K562 (cell line): ENCODE data around the gene ZBTB7A.

Experiments
- ATF3 ChIP-seq, 2 experiments: fragments of 450-650 bp in 1 of 2; sonication (generic) in 1 of 2; formaldehyde crosslinking in 1 of 2; IDR thresholded peaks in 1 of 2; conservative IDR thresholded peaks in 1 of 2; 2 replicates each; pipeline versions ENCODE4 v1.6.1 to v1.8.1; 2016 to 2023; ENCODE audit warnings: mild to moderate bottlenecking in 2 of 2, moderate library complexity in 2 of 2, inconsistent platforms in 1 of 2, missing genetic modification reagents in 1 of 2
- EGR1 ChIP-seq: fragments of 450-650 bp; conservative IDR thresholded peaks from 2 replicates; pipeline ENCODE4 v1.6.1; 2017; ENCODE audit warnings: mild to moderate bottlenecking
- EZH2 ChIP-seq: IDR thresholded peaks from 2 replicates; pipeline ENCODE4 v1.6.1; 2012; ENCODE audit warnings: low read depth, mild to moderate bottlenecking, inconsistent platforms, low read length, borderline replicate concordance
- GATAD2A ChIP-seq: fragments of 450-650 bp; IDR thresholded peaks from 2 replicates; pipeline ENCODE4 v1.6.1; 2017
- JUND ChIP-seq, 2 experiments: IDR thresholded peaks; 2 replicates in 1 of 2; 3 replicates in 1 of 2; pipeline ENCODE4 v1.6.1; 2011; ENCODE audit warnings: borderline replicate concordance in 2 of 2, low read depth in 2 of 2, low read length in 2 of 2, improper control_type of control experiment in 1 of 2, missing biosample characterization in 1 of 2, missing genetic modification characterization in 1 of 2, missing genetic modification reagents in 1 of 2
- KDM2B ChIP-seq: fragments of 250-450 bp; sonication (Bioruptor Pico); IDR thresholded peaks from 2 replicates; pipeline ENCODE4 v1.8.0; 2021; ENCODE audit warnings: mild to moderate bottlenecking, moderate library complexity
- RAD21 ChIP-seq, 2 experiments: fragments of 250-450 bp in 1 of 2; fragments of 450-650 bp in 1 of 2; sonication (Bioruptor Pico) in 1 of 2; formaldehyde crosslinking in 1 of 2; IDR thresholded peaks in 1 of 2; conservative IDR thresholded peaks in 1 of 2; 2 replicates each; pipeline versions ENCODE4 v1.4.0 to v1.8.0; 2020 to 2022; ENCODE audit warnings: mild to moderate bottlenecking in 2 of 2, moderate library complexity in 1 of 2
- RBM15 ChIP-seq: fragments of 200-400 bp; formaldehyde crosslinking; IDR thresholded peaks from 2 replicates; pipeline ENCODE4 v1.6.1; 2018; ENCODE audit warnings: mild to moderate bottlenecking, low read length, moderate library complexity; ENCODE audit not compliant: insufficient read depth
- SAFB2 ChIP-seq: fragments of 200-400 bp; formaldehyde crosslinking; IDR thresholded peaks from 2 replicates; pipeline ENCODE4 v1.6.1; 2018; ENCODE audit warnings: borderline replicate concordance, low read length, low read depth, moderate library complexity; ENCODE audit not compliant: severe bottlenecking
- SMAD1 ChIP-seq: fragments of 150-350 bp; IDR thresholded peaks from 2 replicates; pipeline ENCODE4 v1.6.1; 2014; ENCODE audit warnings: low read length, low read depth; ENCODE audit not compliant: partially characterized antibody
- ZBTB8A ChIP-seq: fragments of 450-650 bp; IDR thresholded peaks from 2 replicates; pipeline ENCODE4 v1.6.1; 2018; ENCODE audit warnings: mild to moderate bottlenecking, moderate library complexity; ENCODE audit not compliant: partially characterized antibody
- ZEB2 ChIP-seq: fragments of 450-650 bp; IDR thresholded peaks from 2 replicates; pipeline ENCODE4 v1.6.1; 2016
- ZNF24 ChIP-seq: fragments of 450-650 bp; IDR thresholded peaks from 2 replicates; pipeline ENCODE4 v1.6.1; 2016

GRCh38 chr19:4016486-4016885 lies 50.2 kb downstream of the ZBTB7A start:
- TF ChIP-seq ZNF24 (no peak), EZH2 (no peak), ZBTB8A (no peak), SAFB2 (no peak), RAD21 (CRISPR knock-in tag; conservative IDR thresholded peaks at IDR 0.05 in 1 of 2, IDR thresholded peaks at IDR 0.05 in 1 of 2) (no peak), EGR1 (no peak), ZEB2 (no peak), GATAD2A (no peak), SMAD1 (no peak), ATF3 (IDR thresholded peaks at IDR 0.05) (no peak), ATF3 (CRISPR knock-in tag; conservative IDR thresholded peaks at IDR 0.05) (no peak), RBM15 (no peak), KDM2B (CRISPR knock-in tag) (no peak), JUND (IDR thresholded peaks at IDR 0.05; ENCODE audit: borderline replicate concordance, low read depth, low read length) (no peak), JUND (tag; IDR thresholded peaks at IDR 0.05; ENCODE audit: borderline replicate concordance, low read depth, low read length) (no peak)
